SHP77 (cell line): ENCODE results near the gene CASZ1.

ENCODE experiments used
- DNase-seq, 2 experiments: peaks; one replicate each; lab custom pipeline; 2025; lab: John Stamatoyannopoulos, UW

The CASZ1 gene

GRCh38 chr1:10753299-10753698 is 43.1 kb downstream of the CASZ1 start:
- DNase-seq, result no peak

GRCh38 chr1:10751561-10752085 is 44.8 kb downstream of the CASZ1 start:
- no peak for DNase-seq

GRCh38 chr1:10751160-10751559 is 45.3 kb downstream of the CASZ1 start:
- DNase-seq, result no peak

GRCh38 chr1:10745886-10746455 is 50.5 kb downstream of the CASZ1 start:
- DNase-seq, result no peak

GRCh38 chr1:10745383-10745782 is 51.1 kb downstream of the CASZ1 start:
- DNase-seq, result no peak

GRCh38 chr1:10744654-10745238 is 51.7 kb downstream of the CASZ1 start:
- no peak for DNase-seq

- no peak for DNase-seq
These were observed 52.4 kb downstream of the CASZ1 start for GRCh38 chr1:10744029-10744428.

GRCh38 chr1:10741696-10742095 is 54.8 kb downstream of the CASZ1 start:
- no peak for DNase-seq

- no peak for DNase-seq
These were observed 56.3 kb downstream of the CASZ1 start for GRCh38 chr1:10740123-10740522.

GRCh38 chr1:10739589-10739988 is 56.9 kb downstream of the CASZ1 start:
- DNase-seq, result no peak

GRCh38 chr1:10738061-10739058 is 58.1 kb downstream of the CASZ1 start:
- peak; percentile 47 to 50 for DNase-seq

- no peak for DNase-seq
These were observed 58.8 kb downstream of the CASZ1 start for GRCh38 chr1:10737651-10738050.

- peak in 1 of 2 experiments; percentile 14 for DNase-seq
These were observed 59.5 kb downstream of the CASZ1 start for GRCh38 chr1:10736634-10737586.

- no peak for DNase-seq
These were observed 60.7 kb downstream of the CASZ1 start for GRCh38 chr1:10735563-10736305.

- no peak for DNase-seq
These were observed 61.4 kb downstream of the CASZ1 start for GRCh38 chr1:10734962-10735544.

- DNase-seq, result no peak
These were observed 62.1 kb downstream of the CASZ1 start for GRCh38 chr1:10734375-10734774.

- no peak for DNase-seq
These were observed 62.7 kb downstream of the CASZ1 start for GRCh38 chr1:10733474-10734366.

GRCh38 chr1:10730985-10731384 is 65.5 kb downstream of the CASZ1 start:
- DNase-seq, result no peak
